PC-3 (cell line): ENCODE results near the gene GPR176.

Experiments
- CTCF ChIP-seq: fragments of 300-600 bp; sonication (generic); conservative IDR thresholded peaks from 2 replicates; pipeline ENCODE4 v1.5.1; 2017; ENCODE audit warnings: antibody characterized with exemption, low read depth, mild to moderate bottlenecking, low read length
- EZH2 ChIP-seq: fragments of 300-600 bp; sonication (generic); IDR thresholded peaks from one replicate; pipeline ENCODE4 v1.6.1; 2017; ENCODE audit warnings: antibody characterized with exemption, mild to moderate bottlenecking, low read length; ENCODE audit not compliant: unreplicated experiment

GRCh38 chr15:39887832-39888231, 32.2 kb downstream of the GPR176 start:
- peak; percentile 78 for TF ChIP-seq CTCF
- no peak for TF ChIP-seq EZH2
